Cardiac muscle cell (in vitro differentiated cells and primary cell): ENCODE measurements around the gene ZNF438. TPM values are rescaled to one million over a fixed set of nuclear protein-coding genes. Genes with fewer than 3 reads are reported as not detected.

Source experiments
- DNase-seq, 2 donors: peaks; one replicate each; pipeline versions ENCODE4 v3.0.0 to v3.0.0-alpha.2; 2010 to 2017; ENCODE audit warnings: low read depth in 1 of 2, low spot score in 1 of 2
- H3K27ac ChIP-seq: fragments of 200-600 bp; sonication (generic); 2 replicates; pipeline ENCODE4 v1.5.1; 2016
- H3K27me3 ChIP-seq: fragments of 200-600 bp; sonication (generic); 2 replicates; pipeline ENCODE4 v1.6.0; 2016; ENCODE audit warnings: control low read depth
- H3K36me3 ChIP-seq: fragments of 200-600 bp; sonication (generic); 2 replicates; pipeline ENCODE4 v1.5.1; 2016; ENCODE audit warnings: control low read depth
- H3K4me1 ChIP-seq: fragments of 200-600 bp; sonication (generic); 2 replicates; pipeline ENCODE4 v1.8.1; 2017; ENCODE audit warnings: low read depth, mild to moderate bottlenecking, mixed run types
- H3K4me3 ChIP-seq: fragments of 200-600 bp; sonication (generic); 2 replicates; pipeline ENCODE4 v1.5.1; 2016; ENCODE audit warnings: mild to moderate bottlenecking
- H3K9me3 ChIP-seq: fragments of 200-600 bp; sonication (generic); 2 replicates; pipeline ENCODE4 v1.5.1; 2017; ENCODE audit warnings: low read depth, mild to moderate bottlenecking, control low read depth
- CTCF ChIP-seq: IDR thresholded peaks from 2 replicates; pipeline ENCODE4 v1.5.1; 2012; ENCODE audit warnings: low read depth, mild to moderate bottlenecking, low read length
- polyA plus RNA-seq: library from polyadenylated mRNA; unstranded; fragments of >200 nt; fragmentation: Nextera tagmentation; extraction: Ambion mirVana; gene quantifications from 2 replicates; pipeline ENCODE4 v1.2.1, GENCODE V29; 2016
- total RNA-seq: library from RNA; depleted of rRNA; stranded (reverse); fragments of >200 nt; gene quantifications from 2 replicates; pipeline ENCODE4 v1.2.3, GENCODE V29; 2016

Gene ZNF438
- total and polyA plus RNA-seq, 2 experiments from 2014 or later, result 2.9 to 6.0 TPM

- peaks cover 50% of the 10 kb centered on the region for H3K4me1 ChIP-seq
- H3K4me3 ChIP-seq, result no peak overlapping the region
- H3K36me3 ChIP-seq, result no peaks in the 10 kb centered on the region
- H3K9me3 ChIP-seq, result no peaks in the 10 kb centered on the region
- TF ChIP-seq CTCF, result no peak
- peak overlapping the region; percentile 42 for H3K27ac ChIP-seq
- no peaks in the 10 kb centered on the region for H3K27me3 ChIP-seq
- DNase-seq, result peak in 1 of 2 donors; percentile 82
Observed at GRCh38 chr10:30822693-30823465, 208.8 kb downstream of the ZNF438 start.

- no peaks in the 10 kb centered on the region for H3K36me3 ChIP-seq
- no peaks in the 10 kb centered on the region for H3K27me3 ChIP-seq
- no peak for TF ChIP-seq CTCF
- DNase-seq, result no peak
- no peak overlapping the region for H3K4me3 ChIP-seq
- no peak overlapping the region for H3K27ac ChIP-seq
- H3K4me1 ChIP-seq, result peaks cover 51% of the 10 kb centered on the region
- no peaks in the 10 kb centered on the region for H3K9me3 ChIP-seq
Observed at GRCh38 chr10:30821994-30822692, 209.5 kb downstream of the ZNF438 start.

GRCh38 chr10:30821261-30821993, 210.2 kb downstream of the ZNF438 start:
- no peak overlapping the region for H3K4me3 ChIP-seq
- no peaks in the 10 kb centered on the region for H3K27me3 ChIP-seq
- no peaks in the 10 kb centered on the region for H3K36me3 ChIP-seq
- no peak for TF ChIP-seq CTCF
- H3K4me1 ChIP-seq, result peaks cover 58% of the 10 kb centered on the region
- peak in 1 of 2 donors; percentile 44 for DNase-seq
- H3K9me3 ChIP-seq, result no peaks in the 10 kb centered on the region
- H3K27ac ChIP-seq, result peak overlapping the region; percentile 2

- H3K4me1 ChIP-seq, result peaks cover 62% of the 10 kb centered on the region
- no peak overlapping the region for H3K4me3 ChIP-seq
- H3K27ac ChIP-seq, result no peak overlapping the region
- no peaks in the 10 kb centered on the region for H3K36me3 ChIP-seq
- TF ChIP-seq CTCF, result no peak
- H3K27me3 ChIP-seq, result no peaks in the 10 kb centered on the region
- H3K9me3 ChIP-seq, result no peaks in the 10 kb centered on the region
- peak in 1 of 2 donors; percentile 89 for DNase-seq
Observed at GRCh38 chr10:30820261-30820991, 211.2 kb downstream of the ZNF438 start.
